ENCODE measurements around the gene PCDH1. TPM values are rescaled to one million over a fixed set of nuclear protein-coding genes. Genes with fewer than 3 reads are reported as not detected.

The PCDH1 gene
- polyA plus RNA-seq, 1 experiment = 0.12 TPM

DNA sequence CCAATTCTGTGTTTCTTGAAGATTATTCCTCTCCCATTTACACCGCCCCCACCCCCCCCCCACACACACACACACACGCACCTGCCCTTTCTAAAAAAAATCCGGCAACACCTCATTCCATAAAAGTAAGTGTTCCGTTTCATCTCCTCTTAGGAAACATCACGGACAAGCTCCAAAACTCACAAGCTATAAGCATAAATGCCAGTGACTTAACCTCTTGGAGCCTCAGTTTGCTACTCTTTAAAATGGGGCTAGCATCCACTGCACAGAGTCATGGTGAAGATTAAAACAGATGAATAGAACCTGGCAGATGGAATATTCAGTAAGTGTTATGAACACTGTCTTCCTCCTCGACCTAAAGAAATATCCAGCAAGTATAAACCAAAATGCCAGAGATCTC lies 70.5 kb downstream of the PCDH1 start:
- H3K27me3 ChIP-seq (ENCODE audit: control insufficient read depth, insufficient read depth, low read length) = peaks cover 92% of the 10 kb centered on the region
- POLR2A ChIA-PET = no interaction called here
- DNase-seq (ENCODE audit: low read depth, low spot score) = no peak
- CTCF ChIA-PET = no interaction called here
- no peak overlapping the region for H3K27ac ChIP-seq (ENCODE audit: low read depth, low read length)
- H3K4me3 ChIP-seq (ENCODE audit: low read depth, low read length) = no peak overlapping the region
- H3K9me3 ChIP-seq (ENCODE audit: control insufficient read depth, insufficient read depth, low read length) = no peaks in the 10 kb centered on the region; the same call in 1 of the 2 replicates
- TF ChIP-seq, protein P1, sequence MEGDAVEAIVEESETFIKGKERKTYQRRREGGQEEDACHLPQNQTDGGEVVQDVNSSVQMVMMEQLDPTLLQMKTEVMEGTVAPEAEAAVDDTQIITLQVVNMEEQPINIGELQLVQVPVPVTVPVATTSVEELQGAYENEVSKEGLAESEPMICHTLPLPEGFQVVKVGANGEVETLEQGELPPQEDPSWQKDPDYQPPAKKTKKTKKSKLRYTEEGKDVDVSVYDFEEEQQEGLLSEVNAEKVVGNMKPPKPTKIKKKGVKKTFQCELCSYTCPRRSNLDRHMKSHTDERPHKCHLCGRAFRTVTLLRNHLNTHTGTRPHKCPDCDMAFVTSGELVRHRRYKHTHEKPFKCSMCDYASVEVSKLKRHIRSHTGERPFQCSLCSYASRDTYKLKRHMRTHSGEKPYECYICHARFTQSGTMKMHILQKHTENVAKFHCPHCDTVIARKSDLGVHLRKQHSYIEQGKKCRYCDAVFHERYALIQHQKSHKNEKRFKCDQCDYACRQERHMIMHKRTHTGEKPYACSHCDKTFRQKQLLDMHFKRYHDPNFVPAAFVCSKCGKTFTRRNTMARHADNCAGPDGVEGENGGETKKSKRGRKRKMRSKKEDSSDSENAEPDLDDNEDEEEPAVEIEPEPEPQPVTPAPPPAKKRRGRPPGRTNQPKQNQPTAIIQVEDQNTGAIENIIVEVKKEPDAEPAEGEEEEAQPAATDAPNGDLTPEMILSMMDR (IDR thresholded peaks at IDR 0.05; ENCODE audit: low read depth, low read length) = no peak

- ChIA-PET POLR2A (no interaction called here), CTCF (interaction anchor here (1.2 kb wide), 1 partner anchor 154 kb away, joined by 3 read pairs; no protein-coding TSS in a partner anchor)
- no peak for DNase-seq (ENCODE audit: low read depth, low spot score)
- no peak overlapping the region for H3K27ac ChIP-seq (ENCODE audit: low read depth, low read length)
- TF ChIP-seq, protein P1 (IDR thresholded peaks at IDR 0.05; ENCODE audit: low read depth, low read length) = no peak
- peaks cover 89% of the 10 kb centered on the region for H3K27me3 ChIP-seq (ENCODE audit: control insufficient read depth, insufficient read depth, low read length)
- no peak overlapping the region for H3K4me3 ChIP-seq (ENCODE audit: low read depth, low read length)
- H3K9me3 ChIP-seq (ENCODE audit: control insufficient read depth, insufficient read depth, low read length) = no peaks in the 10 kb centered on the region; the same call in 1 of the 2 replicates
Measured at GRCh38 chr5:141807329-141807728, 70.9 kb downstream of the PCDH1 start.

DNA sequence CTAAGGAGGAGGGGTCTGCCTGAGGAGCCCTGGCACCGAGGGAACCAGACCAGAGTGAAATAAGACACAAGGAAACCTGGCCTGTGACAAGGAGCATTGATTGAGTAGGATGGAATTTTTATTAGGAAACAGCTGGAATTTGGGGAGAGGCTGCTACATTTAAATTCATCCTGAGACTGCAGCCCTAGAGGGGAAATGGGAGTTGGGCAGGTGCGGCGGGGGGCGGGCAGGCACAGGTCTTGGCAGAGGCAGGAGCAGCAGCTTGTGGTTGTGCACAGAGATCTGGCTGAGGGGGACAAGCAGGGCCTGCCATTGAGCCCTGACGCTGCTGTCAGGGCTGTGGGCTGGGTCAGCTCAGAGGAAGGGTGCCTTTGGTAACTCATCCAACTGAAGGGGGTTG lies 71.6 kb downstream of the PCDH1 start:
- ChIA-PET CTCF (interaction anchor here (1.2 kb wide), 1 partner anchor 154 kb away, joined by 3 read pairs; no protein-coding TSS in a partner anchor), POLR2A (no interaction called here)
- no peak for DNase-seq (ENCODE audit: low read depth, low spot score)
- peaks cover 83% of the 10 kb centered on the region for H3K27me3 ChIP-seq (ENCODE audit: control insufficient read depth, insufficient read depth, low read length)
- H3K4me3 ChIP-seq (ENCODE audit: low read depth, low read length) = no peak overlapping the region
- H3K9me3 ChIP-seq (ENCODE audit: control insufficient read depth, insufficient read depth, low read length) = no peaks in the 10 kb centered on the region; the same call in 1 of the 2 replicates
- H3K27ac ChIP-seq (ENCODE audit: low read depth, low read length) = no peak overlapping the region
- TF ChIP-seq, protein P1 (IDR thresholded peaks at IDR 0.05; ENCODE audit: low read depth, low read length) = no peak

DNA sequence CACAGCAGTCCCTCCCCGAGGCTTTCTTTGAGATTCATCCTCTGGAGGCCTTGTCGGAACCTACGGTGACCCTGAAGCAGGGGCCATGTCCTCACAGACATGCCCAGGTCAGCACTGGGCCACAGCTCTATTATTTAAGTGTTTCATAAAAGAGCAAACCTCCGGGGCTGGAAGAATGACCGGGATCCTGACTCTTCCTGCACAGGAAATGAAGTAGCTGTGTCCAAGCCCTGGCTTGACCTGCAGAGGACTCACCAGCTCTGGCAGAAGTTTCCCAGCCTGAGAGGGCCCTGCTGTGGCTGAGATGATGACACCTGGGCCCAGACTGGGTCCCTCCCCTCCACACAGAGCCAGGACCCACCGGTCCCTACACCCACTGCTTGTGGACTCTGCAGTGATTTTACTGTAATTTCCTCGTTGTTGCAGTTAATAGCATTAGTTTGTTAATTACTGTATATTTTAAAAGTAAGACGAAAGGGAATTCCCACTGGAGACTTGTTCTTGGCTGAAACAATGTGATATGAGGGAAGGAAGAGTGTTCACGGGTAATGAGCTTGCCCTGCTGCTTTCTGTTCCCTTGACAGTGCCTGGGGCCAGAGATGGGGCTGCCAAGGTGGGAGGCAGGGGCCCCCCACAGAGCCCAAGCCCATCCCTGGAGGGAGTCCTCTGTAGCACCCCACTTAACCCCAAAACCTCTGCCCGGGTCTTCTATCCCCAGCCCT lies 72.2 kb downstream of the PCDH1 start:
- H3K4me3 ChIP-seq (ENCODE audit: low read depth, low read length) = no peak overlapping the region
- no peak overlapping the region for H3K27ac ChIP-seq (ENCODE audit: low read depth, low read length)
- POLR2A ChIA-PET = no interaction called here
- no peak for DNase-seq (ENCODE audit: low read depth, low spot score)
- H3K9me3 ChIP-seq (ENCODE audit: control insufficient read depth, insufficient read depth, low read length) = no peaks in the 10 kb centered on the region
- peaks cover 78% of the 10 kb centered on the region for H3K27me3 ChIP-seq (ENCODE audit: control insufficient read depth, insufficient read depth, low read length)
- TF ChIP-seq, protein P1 (IDR thresholded peaks at IDR 0.05; ENCODE audit: low read depth, low read length) = no peak
- CTCF ChIA-PET = interaction anchor here (1.2 kb wide), 1 partner anchor 155 kb away, joined by 3 read pairs; no protein-coding TSS in a partner anchor

DNA sequence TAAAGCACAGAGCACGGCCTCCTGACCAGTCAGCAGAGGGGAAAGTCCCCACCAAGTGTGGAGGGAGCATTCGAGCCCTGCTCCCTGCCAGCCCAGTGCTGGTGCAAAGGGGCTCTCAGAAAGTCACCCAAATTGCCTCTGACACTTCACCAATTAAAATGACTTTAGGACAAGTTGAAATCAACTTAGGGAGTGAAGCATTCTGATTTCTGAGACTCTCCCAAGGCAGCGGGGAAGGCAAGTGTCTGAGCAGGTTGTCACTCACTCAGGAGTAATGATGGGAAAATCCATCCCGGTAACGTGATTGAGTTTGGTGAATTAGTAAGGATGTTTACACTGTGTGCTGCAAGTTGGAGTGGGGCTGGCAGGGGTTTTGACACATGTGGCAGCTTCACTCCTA lies 73.7 kb downstream of the PCDH1 start:
- no peak overlapping the region for H3K4me3 ChIP-seq (ENCODE audit: low read depth, low read length)
- CTCF ChIA-PET = no interaction called here
- DNase-seq (ENCODE audit: low read depth, low spot score) = no peak
- no peak overlapping the region for H3K27ac ChIP-seq (ENCODE audit: low read depth, low read length)
- no peaks in the 10 kb centered on the region for H3K9me3 ChIP-seq (ENCODE audit: control insufficient read depth, insufficient read depth, low read length)
- peaks cover 76% of the 10 kb centered on the region for H3K27me3 ChIP-seq (ENCODE audit: control insufficient read depth, insufficient read depth, low read length)
- POLR2A ChIA-PET = no interaction called here
- TF ChIP-seq, protein P1 (IDR thresholded peaks at IDR 0.05; ENCODE audit: low read depth, low read length) = no peak

Data from AG04450 (cell line).